K562 (cell line): ENCODE data around the gene SKIC8.
A peak's percentile ranks its signal among the peaks of the same experiment; 100 is the strongest.

Source experiments
- CBX3 ChIP-seq, 2 experiments: IDR thresholded peaks; 1 replicate in 1 of 2; 2 replicates in 1 of 2; pipeline ENCODE4 v1.6.1; 2012; ENCODE audit warnings: inconsistent platforms in 2 of 2, low read length in 2 of 2, borderline replicate concordance in 1 of 2, control low read depth in 1 of 2
- HIVEP1 ChIP-seq: fragments of 250-450 bp; sonication (Bioruptor Pico); IDR thresholded peaks from 2 replicates; pipeline ENCODE4 v1.4.0; 2020; ENCODE audit warnings: mild to moderate bottlenecking
- POLR2G ChIP-seq: fragments of 200-400 bp; formaldehyde crosslinking; IDR thresholded peaks from 2 replicates; pipeline ENCODE4 v1.6.1; 2017; ENCODE audit warnings: low read depth, mild to moderate bottlenecking, antibody characterized with exemption, low read length, moderate library complexity
- RBM17 ChIP-seq: fragments of 200-400 bp; formaldehyde crosslinking; IDR thresholded peaks from 2 replicates; pipeline ENCODE4 v1.6.1; 2017; ENCODE audit warnings: low read depth, mild to moderate bottlenecking, low read length, borderline replicate concordance
- TBP ChIP-seq: optimal IDR thresholded peaks from 2 replicates; pipeline ENCODE3; 2011; ENCODE audit warnings: low read depth, low read length, improper control_type of control experiment

DNA sequence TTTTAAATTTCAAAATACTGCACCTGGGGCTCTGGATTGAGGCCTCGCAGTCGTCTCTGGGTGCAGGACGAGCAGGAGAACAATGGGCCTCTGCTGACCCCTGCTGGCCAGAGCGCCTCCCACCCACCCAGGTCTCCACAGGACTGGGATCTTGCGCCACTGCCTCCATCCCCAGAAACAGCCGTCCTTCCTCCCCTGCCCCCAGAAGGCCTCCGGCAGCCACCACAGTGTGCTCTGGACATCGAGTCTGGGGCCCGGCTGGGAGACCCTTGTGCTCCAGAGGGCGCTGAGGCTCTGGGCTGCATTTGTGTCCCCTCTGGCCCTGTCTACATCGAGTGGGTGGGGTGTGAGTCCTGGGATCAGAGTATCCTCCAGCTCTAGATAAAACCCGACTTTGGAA lies 58.4 kb downstream of the SKIC8 start:
- TF ChIP-seq TBP (peak; percentile 16), CBX3 (IDR thresholded peaks at IDR 0.05; ENCODE audit: borderline replicate concordance in 1 of 2, low read length in 2 of 2) (no peak), POLR2G (no peak), RBM17 (no peak), HIVEP1 (CRISPR knock-in tag) (no peak)
